Ramos (cell line): Measurements from ENCODE around the gene ACADL.
"Not testable (repeated sequence)": the region's sequence is repeated elsewhere in the genome, so short reads cannot be mapped to it uniquely, and the experiment has no call there.

Experiments
- in situ Hi-C: fragments of 300-500 bp; cut with MboI; formaldehyde crosslinking; loops from one replicate; pipeline ENCODE4 v1.14.3; 2022; ENCODE audit warnings: low sequenced_read_pairs; ENCODE audit not compliant: unreplicated experiment

ACADL gene

DNA sequence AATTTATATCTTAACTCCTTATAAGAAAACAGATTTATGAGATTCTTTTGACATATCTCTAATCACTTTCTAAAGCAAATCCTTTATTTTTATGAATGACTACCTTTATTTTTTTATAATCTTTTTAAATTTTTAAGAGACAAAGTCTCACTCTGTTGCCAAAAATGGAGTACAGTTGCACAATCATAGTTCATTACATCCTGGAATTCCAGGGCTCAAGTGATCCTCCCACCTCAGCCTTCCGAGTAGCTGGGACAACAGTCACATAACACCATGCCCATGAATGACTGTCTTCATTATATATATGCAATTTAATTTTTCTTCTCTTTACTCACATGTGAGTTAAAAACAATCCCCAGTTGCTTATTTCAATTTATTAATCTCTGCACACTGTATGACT lies 21.7 kb downstream of the ACADL start:
- in situ Hi-C loops = loop anchor here (25.0 kb wide), 1 partner anchor 866 kb away; no protein-coding TSS in a partner anchor

- in situ Hi-C loops = loop anchor here (25.0 kb wide), 1 partner anchor 866 kb away; no protein-coding TSS in a partner anchor
Observed at GRCh38 chr2:210203147-210203546, 22.1 kb downstream of the ACADL start.

DNA sequence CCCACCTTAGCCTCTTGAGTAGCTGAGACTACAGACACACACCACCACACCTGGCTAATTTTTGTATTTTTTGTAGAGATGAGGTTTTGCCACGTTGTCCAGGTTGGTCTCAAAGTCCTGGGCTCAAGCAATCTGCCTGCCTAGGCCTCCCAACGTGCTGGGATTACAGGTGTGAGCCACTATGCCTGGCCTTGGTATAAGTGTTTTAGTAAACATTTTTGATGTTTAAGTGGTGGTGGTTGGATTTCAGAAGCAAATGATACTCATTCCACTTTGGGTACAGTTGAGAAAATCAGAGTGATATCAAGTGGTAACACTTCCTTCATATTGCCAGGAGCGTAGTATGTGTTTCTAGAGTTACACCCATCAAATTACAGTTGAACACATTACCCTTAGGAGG lies 25.4 kb downstream of the ACADL start:
- in situ Hi-C loops = loop anchor here (5.0 to 25.0 kb wide), 2 partner anchors 223 to 863 kb away; no protein-coding TSS in a partner anchor

- in situ Hi-C loops = loop anchor here (5.0 kb wide), 1 partner anchor 222 kb away; no protein-coding TSS in a partner anchor
Observed at GRCh38 chr2:210199186-210199765, 26.0 kb downstream of the ACADL start.

DNA sequence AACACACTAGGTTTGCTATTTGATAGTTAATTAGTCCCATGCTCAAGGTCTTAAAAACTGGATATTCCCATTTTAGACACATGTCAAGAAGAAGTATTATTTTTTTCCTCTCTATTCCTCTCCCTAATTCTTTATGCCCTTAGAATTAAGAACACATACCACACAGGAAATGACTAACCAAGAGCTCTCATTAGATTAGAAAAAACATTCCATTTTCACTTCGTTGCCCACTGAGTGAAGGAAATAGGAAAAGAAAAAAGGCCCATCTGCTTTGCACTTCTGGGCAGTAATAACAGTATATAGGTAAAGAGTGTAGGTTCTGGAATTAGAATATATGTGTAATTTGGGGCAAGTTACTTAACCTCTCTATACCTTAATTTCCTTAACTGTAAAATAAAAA lies 26.9 kb downstream of the ACADL start:
- in situ Hi-C loops = loop anchor here (5.0 kb wide), 1 partner anchor 221 kb away; no protein-coding TSS in a partner anchor

DNA sequence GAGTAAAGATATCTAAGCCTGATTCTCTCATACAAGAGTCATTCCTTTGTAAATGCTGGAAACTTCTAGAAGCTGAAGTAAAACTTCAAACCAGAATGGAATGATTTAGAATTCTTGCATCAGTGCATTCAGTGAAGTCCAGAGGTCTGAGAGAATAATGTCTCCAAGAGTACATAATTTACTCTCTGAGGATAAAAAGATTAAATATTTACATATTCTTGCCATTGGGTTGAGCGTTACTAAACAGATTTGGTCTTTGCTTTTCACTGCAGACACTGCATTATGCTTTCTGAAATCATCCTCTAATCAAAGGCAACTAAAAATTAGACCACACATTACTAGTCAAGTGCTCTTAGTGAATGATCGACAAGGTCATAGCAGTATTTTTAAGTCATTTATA lies 27.5 kb downstream of the ACADL start:
- in situ Hi-C loops = loop anchor here (5.0 kb wide), 1 partner anchor 220 kb away; no protein-coding TSS in a partner anchor

GRCh38 chr2:210195101-210195852 lies 30.0 kb downstream of the ACADL start:
- in situ Hi-C loops = loop anchor here (5.0 kb wide), 1 partner anchor 218 kb away; no protein-coding TSS in a partner anchor

DNA sequence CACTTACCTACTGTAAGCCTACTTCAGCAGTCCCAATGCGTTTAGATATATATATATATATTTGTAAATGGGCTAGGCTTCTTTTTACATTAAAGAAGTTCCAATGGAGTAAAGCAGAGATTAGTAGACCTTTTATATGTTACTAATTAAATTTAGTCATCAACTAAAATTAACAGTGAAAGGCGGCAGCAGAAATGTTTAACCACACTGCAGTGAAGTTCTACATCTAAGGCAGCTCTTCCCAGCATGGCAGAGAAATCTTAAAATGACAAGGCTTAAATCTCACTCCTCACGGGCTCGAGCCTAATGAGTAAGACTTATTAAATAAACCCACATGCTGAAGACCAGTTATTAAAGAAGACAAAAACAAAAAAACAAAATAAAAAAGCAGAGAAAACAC lies 34.9 kb downstream of the ACADL start:
- in situ Hi-C loops = no loop called here

DNA sequence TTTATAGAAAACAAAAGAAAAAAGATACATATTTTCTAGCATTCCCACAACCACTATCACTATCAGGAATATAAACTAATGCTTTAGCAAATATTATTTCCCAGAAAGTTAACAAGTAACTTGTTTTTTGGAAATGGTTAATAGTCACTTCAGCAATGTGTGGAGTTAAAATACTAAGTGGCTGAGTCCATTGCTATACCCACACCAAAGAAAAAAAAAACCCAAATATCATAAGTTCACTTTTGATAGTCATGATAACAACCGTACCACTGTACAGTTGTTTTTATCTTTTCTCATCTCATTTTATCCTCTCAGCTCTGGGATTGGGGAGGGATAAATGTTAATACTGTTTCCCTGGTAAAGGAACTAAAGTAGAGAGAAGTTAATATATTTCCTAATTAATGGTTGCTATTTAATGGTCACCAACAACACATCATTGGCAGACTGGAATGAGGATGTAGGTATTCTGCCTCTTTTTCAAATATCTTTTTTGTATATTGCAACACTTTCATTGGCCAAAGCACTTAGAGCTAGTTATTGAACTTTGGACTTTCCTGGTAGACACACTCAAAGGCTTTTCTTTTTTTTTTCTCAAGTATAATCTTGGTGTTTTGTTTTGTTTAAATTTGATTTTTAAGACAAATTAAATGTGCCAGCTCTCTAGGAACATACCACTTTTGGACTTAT lies 35.7 kb downstream of the ACADL start:
- in situ Hi-C loops = no loop called here

- in situ Hi-C loops = no loop called here
Observed at GRCh38 chr2:210188755-210189154, 36.5 kb downstream of the ACADL start.

GRCh38 chr2:210188190-210188589 lies 37.1 kb downstream of the ACADL start:
- in situ Hi-C loops = no loop called here

DNA sequence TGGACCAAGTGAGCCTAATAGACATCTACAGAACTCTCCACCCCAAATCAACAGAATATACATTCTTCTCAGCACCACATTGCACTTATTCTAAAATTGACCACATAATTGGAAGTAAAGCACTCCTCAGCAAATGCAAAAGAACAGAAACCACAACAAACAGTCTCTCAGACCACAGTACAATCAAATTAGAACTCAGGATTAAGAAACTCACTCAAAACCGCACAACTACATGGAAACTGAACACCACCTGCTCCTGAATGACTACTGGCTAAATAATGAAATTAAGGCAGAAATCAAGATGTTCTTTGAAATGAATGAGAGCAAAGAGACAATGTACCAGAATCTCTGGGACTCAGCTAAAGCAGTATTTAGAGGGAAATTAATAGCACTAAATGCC lies 41.3 kb downstream of the ACADL start:
- in situ Hi-C loops = not testable (repeated sequence)

- in situ Hi-C loops = not testable (repeated sequence)
Observed at GRCh38 chr2:210181606-210182088, 43.6 kb downstream of the ACADL start.

DNA sequence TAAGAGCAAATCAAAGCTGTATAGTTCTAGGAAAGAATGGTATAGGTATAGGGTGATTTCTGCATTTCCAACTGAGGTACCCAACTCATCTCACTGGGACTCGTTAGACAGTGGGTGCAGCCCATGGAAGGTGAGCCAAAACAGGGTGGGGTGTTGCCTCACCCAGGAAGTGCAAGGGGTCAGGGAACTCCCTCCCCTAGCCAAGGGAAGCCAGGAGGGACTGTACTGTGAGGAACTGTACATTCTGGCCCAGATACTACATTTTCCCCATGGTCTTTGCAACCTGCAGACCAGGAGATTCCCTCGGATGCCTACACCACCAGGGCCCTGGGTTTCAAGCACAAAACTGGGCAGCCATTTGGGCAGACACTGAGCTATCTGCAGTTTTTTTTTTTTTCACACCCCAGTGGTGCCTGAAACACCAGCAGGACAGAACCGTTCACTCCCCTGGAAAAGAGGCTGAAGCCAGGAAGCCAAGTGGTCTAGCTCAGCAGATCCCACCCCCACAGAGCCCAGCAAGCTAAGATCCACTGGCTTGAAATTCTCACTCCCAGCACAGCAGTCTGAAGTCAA lies 44.1 kb downstream of the ACADL start:
- in situ Hi-C loops = not testable (repeated sequence)

- in situ Hi-C loops = no loop called here
Observed at GRCh38 chr2:210180477-210180876, 44.8 kb downstream of the ACADL start.

GRCh38 chr2:210179351-210179990 lies 45.8 kb downstream of the ACADL start:
- in situ Hi-C loops = no loop called here

DNA sequence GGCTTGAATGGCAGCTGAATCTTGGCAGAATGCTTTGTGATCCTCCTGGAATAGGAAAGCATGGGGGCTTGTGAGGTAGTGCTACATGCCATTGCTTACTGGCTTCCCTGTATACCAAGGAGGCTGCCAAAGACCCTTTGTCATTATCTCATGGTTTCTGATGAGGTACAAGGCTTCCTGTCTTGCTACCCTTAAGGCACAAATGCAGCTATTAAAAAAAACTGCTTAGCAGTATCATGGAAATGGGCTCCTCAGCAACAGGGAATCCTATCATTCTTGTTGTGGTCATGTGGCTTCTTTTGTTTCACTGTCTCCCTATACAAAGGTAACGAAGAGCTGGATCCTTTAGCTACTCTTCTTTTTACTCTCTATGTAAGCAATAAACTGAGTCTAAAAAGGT lies 47.5 kb downstream of the ACADL start:
- in situ Hi-C loops = no loop called here

- in situ Hi-C loops = not testable (repeated sequence)
Observed at GRCh38 chr2:210177115-210177514, 48.1 kb downstream of the ACADL start.

GRCh38 chr2:210174086-210174485 lies 51.2 kb downstream of the ACADL start:
- in situ Hi-C loops = no loop called here

- in situ Hi-C loops = no loop called here
Observed at GRCh38 chr2:210172219-210172575, 53.0 kb downstream of the ACADL start.
